K562 (cell line): Measurements from ENCODE around the gene CLEC19A. TPM values are rescaled to one million over a fixed set of nuclear protein-coding genes. Genes with fewer than 3 reads are reported as not detected.

Experiments used
- ATAC-seq: fragments of 200-7000 bp; cut with Tn5 transposase; 3 replicates; pipeline ENCODE4 v1.9.1; 2020; ENCODE audit warnings: moderate library complexity
- BruUV-seq: library from RNA; stranded (reverse); fragments of 400-500 nt; replicated peaks from 2 replicates; lab custom pipeline; 2021; lab: Mats Ljungman, UMichigan
- CTCF ChIA-PET: fragments of 300-600 bp; formaldehyde crosslinking; extraction: SDS; loops from one replicate; lab custom pipeline; 2021; ENCODE audit warnings: low intra/inter-chr PET ratio; lab: Yijun Ruan, JAX
- POLR2A ChIA-PET: fragments of 300-600, 350-650 bp; sonication (Branson Sonifier 250); formaldehyde crosslinking; extraction: SDS; loops from one replicate; lab custom pipeline; 2021; ENCODE audit warnings: antibody characterized with exemption, inconsistent platforms; lab: Yijun Ruan, JAX
- DNase-seq, 4 experiments: peaks; one replicate each; pipeline versions ENCODE4 v3.0.0 to v3.0.0-alpha.2; 2011 to 2018; ENCODE audit warnings: low spot score in 3 of 4, mixed read lengths in 3 of 4; ENCODE audit errors: extremely low read depth in 1 of 4
- FAIRE-seq: peaks from 2 replicates; lab custom pipeline; 2011; peaks lifted over from hg19 to GRCh38; lab: Jason Lieb, UNC
- H2AFZ ChIP-seq: 2 replicates; pipeline ENCODE4 v1.6.0; 2011; ENCODE audit warnings: low read depth, low read length, control low read depth, inconsistent platforms
- H3K27ac ChIP-seq: fragments of 200-600 bp; 3 replicates; pipeline ENCODE4 v1.8.0; 2011; ENCODE audit warnings: low read depth, mild to moderate bottlenecking, control low read depth, inconsistent platforms, low read length, moderate library complexity, mixed read lengths; ENCODE audit errors: extremely low read depth
- H3K27me3 ChIP-seq, 2 experiments: fragments of 300-600 bp in 1 of 2; 2 replicates in 1 of 2; 3 replicates in 1 of 2; pipeline versions ENCODE4 v1.6.0 to v1.8.0; 2011; ENCODE audit warnings: inconsistent platforms in 2 of 2, low read length in 2 of 2, mild to moderate bottlenecking in 1 of 2, mixed read lengths in 1 of 2, moderate library complexity in 1 of 2; ENCODE audit not compliant: control insufficient read depth in 2 of 2, insufficient read depth in 2 of 2
- H3K36me3 ChIP-seq: fragments of 300-600 bp; 3 replicates; pipeline ENCODE4 v1.8.0; 2011; ENCODE audit warnings: mild to moderate bottlenecking, low read length, inconsistent platforms; ENCODE audit not compliant: control insufficient read depth, insufficient read depth
- H3K4me1 ChIP-seq, 2 experiments: fragments of 200-600 bp in 1 of 2; replicated peaks in 1 of 2; 2 replicates in 1 of 2; 3 replicates in 1 of 2; pipeline versions ENCODE4 v1.5.1 to v1.8.0; 2011; ENCODE audit warnings: inconsistent platforms in 2 of 2, low read length in 2 of 2, mild to moderate bottlenecking in 1 of 2, mixed read lengths in 1 of 2, moderate library complexity in 1 of 2; ENCODE audit not compliant: control insufficient read depth in 2 of 2, insufficient read depth in 2 of 2
- H3K4me2 ChIP-seq: 2 replicates; pipeline ENCODE4 v1.6.1; 2011; ENCODE audit warnings: low read length, control low read depth, inconsistent platforms, mixed read lengths; ENCODE audit not compliant: insufficient read depth
- H3K4me3 ChIP-seq: fragments of 200-600 bp; sonication (generic), shearing (Covaris generic); 2 replicates; pipeline ENCODE4 v1.5.1; 2016; ENCODE audit warnings: control low read depth, inconsistent platforms
- H3K79me2 ChIP-seq: fragments of 200-600 bp; 3 replicates; pipeline ENCODE4 v1.8.0; 2011; ENCODE audit warnings: low read length, inconsistent platforms; ENCODE audit not compliant: control insufficient read depth, insufficient read depth
- H3K9ac ChIP-seq, 2 experiments: 2 replicates each; pipeline versions ENCODE4 v1.6.0 to v1.6.1; 2011; ENCODE audit warnings: low read depth in 2 of 2, low read length in 2 of 2, control low read depth in 1 of 2, inconsistent platforms in 1 of 2, mild to moderate bottlenecking in 1 of 2, mixed read lengths in 1 of 2; ENCODE audit not compliant: insufficient read depth in 1 of 2
- H3K9me1 ChIP-seq: one replicate; pipeline ENCODE4 v1.6.0; 2011; ENCODE audit warnings: inconsistent platforms, mild to moderate bottlenecking, low read length, moderate library complexity; ENCODE audit not compliant: control insufficient read depth, insufficient read depth
- H3K9me3 ChIP-seq: replicated peaks from 2 replicates; pipeline ENCODE4 v1.5.1; 2011; ENCODE audit warnings: low read depth, low read length, inconsistent platforms; ENCODE audit not compliant: control insufficient read depth, insufficient read depth
- H4K20me1 ChIP-seq: replicated peaks from 2 replicates; pipeline ENCODE4 v1.6.1; 2011; ENCODE audit warnings: low read length, inconsistent platforms, mixed read lengths; ENCODE audit not compliant: control insufficient read depth, insufficient read depth
- CBX8 ChIP-seq: fragments of 200-600 bp; sonication (generic); IDR thresholded peaks from 2 replicates; pipeline ENCODE4 v1.6.1; 2012; ENCODE audit warnings: borderline replicate concordance, mixed run types, low read depth, mild to moderate bottlenecking, moderate library complexity, mixed read lengths, low read length, control low read depth, inconsistent platforms; ENCODE audit not compliant: poor library complexity, severe bottlenecking; ENCODE audit errors: extremely low read depth
- MBD2 ChIP-seq: sonication (generic); IDR thresholded peaks from 2 replicates; pipeline ENCODE4 v1.6.1; 2016; ENCODE audit warnings: low read depth, borderline replicate concordance
- PHF21A ChIP-seq: fragments of 450-650 bp; IDR thresholded peaks from 2 replicates; pipeline ENCODE4 v1.6.1; 2017; ENCODE audit warnings: low read depth, borderline replicate concordance
- SMARCA5 ChIP-seq: fragments of 450-650 bp; IDR thresholded peaks from 2 replicates; pipeline ENCODE4 v1.6.1; 2016
- SRF ChIP-seq, 2 experiments: fragments of 250-450, 450-650 bp in 1 of 2; sonication (Bioruptor Pico) in 1 of 2; sonication (generic) in 1 of 2; formaldehyde crosslinking; IDR thresholded peaks; 2 replicates each; pipeline versions ENCODE4 v1.5.0 to v1.5.1; 2020 to 2022; ENCODE audit warnings: mild to moderate bottlenecking in 1 of 2, missing genetic modification reagents in 1 of 2
- ZNF507 ChIP-seq: conservative IDR thresholded peaks from 2 replicates; pipeline ENCODE4 v1.6.1; 2017; ENCODE audit warnings: missing genetic modification characterization, missing compliant biosample characterization
- WGBS: fragments of 100-300 bp; shearing (Covaris generic); methylation state at CpG from one replicate; pipeline ENCODE4 v1.1.6; 2016; ENCODE audit warnings: low coverage, mixed read lengths; ENCODE audit not compliant: insufficient coverage; ENCODE audit errors: missing lambda C conversion rate; 5-methylcytosine and 5-hydroxymethylcytosine counted together
- in situ Hi-C: fragments of 300-500 bp; cut with MboI; formaldehyde crosslinking; loops from 4 replicates; pipeline ENCODE4 v1.15.0; 2018; ENCODE audit warnings: inconsistent platforms, mixed read lengths
- intact Hi-C: fragments of 100-400 bp; cut with micrococcal nuclease; formaldehyde crosslinking; loops from 2 replicates; pipeline ENCODE4 v1.14.2; 2022
- polyA plus RNA-seq, 8 experiments: library from polyadenylated mRNA; depleted of rRNA in 4 of 8; stranded (reverse) in 5 of 8; unstranded in 3 of 8; fragments of >200 nt; fragmentation: Nextera tagmentation in 2 of 8; fragmentation: Illumina TruSeq in 1 of 8; extraction: Ambion mirVana in 2 of 8; extraction: Trizol in 1 of 8; gene quantifications; 2 replicates each; pipeline versions ENCODE4 v1.2.1 to v1.2.3, GENCODE V29; 2011 to 2014; ENCODE audit warnings: inconsistent platforms in 1 of 8, missing spikeins in 1 of 8
- total RNA-seq, 7 experiments: library from RNA; depleted of rRNA in 6 of 7; stranded (reverse); fragments of >200 nt in 6 of 7; fragmentation: Illumina TruSeq in 2 of 7; extraction: Trizol in 2 of 7; gene quantifications; 2 replicates each; pipeline versions ENCODE4 v1.2.1 to v1.2.3, GENCODE V29; 2011 to 2021; ENCODE audit warnings: low replicate concordance in 1 of 7

Gene CLEC19A
- total and polyA plus RNA-seq, 9 of the 15 experiments (the other 6 are each of a cell fraction or from before 2014, with no cell fraction given) = not detected

DNA sequence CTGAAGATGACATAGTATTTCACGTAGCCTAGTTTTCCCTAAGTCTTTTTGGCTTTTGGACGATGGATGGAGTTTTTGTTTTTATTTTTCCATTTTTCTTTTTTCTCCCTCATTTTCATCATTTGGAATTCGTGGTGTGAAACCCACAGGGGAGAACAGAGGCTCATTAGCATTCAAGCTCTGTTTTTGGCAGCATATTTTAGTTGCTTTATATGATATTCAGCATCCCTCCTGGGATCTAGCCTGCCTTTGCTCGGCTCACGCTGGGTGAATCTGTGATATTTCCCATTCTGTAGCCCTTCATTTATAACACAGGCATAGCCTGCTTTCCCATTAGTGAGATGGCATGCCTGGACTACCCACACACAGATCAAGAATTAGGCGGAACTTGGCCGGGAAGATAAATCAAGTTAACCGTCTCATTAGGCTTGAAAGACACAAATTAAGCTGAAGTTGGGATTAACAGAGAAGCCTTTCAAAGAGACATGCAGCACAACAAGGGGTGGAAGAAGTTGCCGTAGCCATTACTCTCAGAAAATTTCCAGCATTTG, 20.1 kb upstream of the CLEC19A start:
- Histone ChIP-seq H2AFZ (no peak overlapping the region), H3K9ac (no peak overlapping the region), H3K4me1 (no peaks in the 10 kb centered on the region), H3K27ac (no peak overlapping the region), H3K4me2 (no peak overlapping the region), H3K9me1 (no peaks in the 10 kb centered on the region), H3K79me2 (no peaks in the 10 kb centered on the region), H4K20me1 (no peaks in the 10 kb centered on the region), H3K4me3 (no peak overlapping the region), H3K36me3 (no peaks in the 10 kb centered on the region), H3K9me3 (no peaks in the 10 kb centered on the region; the same call in 1 of the 2 replicates), H3K27me3 (0 out of 5 replicates have a peak, but pooled peaks cover 0 to 4% of the 10 kb centered on the region in 2 experiments)
- POLR2A ChIA-PET = interaction anchor here (0.6 to 0.8 kb wide), 2 partner anchors 11 to 1275 kb away, joined by 3 read pairs; no protein-coding TSS in a partner anchor
- in situ Hi-C loops = no loop called here
- ATAC-seq = no peak
- no TSS peak for BruUV-seq
- no peak for DNase-seq
- no peak for FAIRE-seq
- intact Hi-C loops = no loop called here
- WGBS = 1% methylated on average over 9 of the region's 9 CpGs
- CTCF ChIA-PET = no interaction called here
- TF ChIP-seq SRF (CRISPR knock-in tag; IDR thresholded peaks at IDR 0.05) (no peak), CBX8 (no peak), ZNF507 (peak; percentile 65), PHF21A (no peak), MBD2 (no peak), SMARCA5 (no peak)
